Tibial nerve (tissue), 3 donors: ENCODE measurements around the gene TCF19.

Source experiments
- CTCF ChIP-seq, 5 experiments: fragments of 200-600 bp in 3 of 5; fragments of 450-650 bp in 2 of 5; sonication (generic) in 3 of 5; IDR thresholded peaks; one replicate each; pipeline ENCODE4 v1.5.1; 2016 to 2019; ENCODE audit warnings: antibody characterized with exemption in 5 of 5, mild to moderate bottlenecking in 3 of 5, moderate library complexity in 2 of 5
- POLR2A ChIP-seq, 2 donors: fragments of 450-650 bp; IDR thresholded peaks; one replicate each; pipeline ENCODE4 v1.6.1; 2017; ENCODE audit warnings: antibody characterized with exemption in 2 of 2, mild to moderate bottlenecking in 2 of 2, moderate library complexity in 2 of 2

GRCh38 chr6:31163922-31164321 lies 5.5 kb downstream of the TCF19 start:
- TF ChIP-seq CTCF (IDR thresholded peaks at IDR 0.05) (no peak), POLR2A (IDR thresholded peaks at IDR 0.05) (no peak)
